Neutrophil (primary cell): ENCODE results near the gene CAMTA1.

Experiments used
- H3K27ac ChIP-seq: fragments of 200-600 bp; sonication (generic); 2 replicates; pipeline ENCODE4 v1.5.1; 2016; ENCODE audit warnings: mild to moderate bottlenecking, moderate library complexity
- H3K27me3 ChIP-seq: fragments of 200-600 bp; sonication (generic); 2 replicates; pipeline ENCODE4 v1.6.0; 2016; ENCODE audit warnings: mild to moderate bottlenecking
- H3K36me3 ChIP-seq: fragments of 200-600 bp; sonication (generic); 2 replicates; pipeline ENCODE4 v1.5.1; 2017
- H3K4me1 ChIP-seq, 2 experiments: fragments of 200-600 bp in 1 of 2; sonication (generic) in 1 of 2; 1 replicate in 1 of 2; 2 replicates in 1 of 2; pipeline versions ENCODE4 v1.5.1 to v1.6.1; 2013 to 2016; ENCODE audit warnings: low read depth in 1 of 2, low read length in 1 of 2, mild to moderate bottlenecking in 1 of 2, moderate library complexity in 1 of 2; ENCODE audit not compliant: control insufficient read depth in 1 of 2, insufficient read depth in 1 of 2
- H3K4me3 ChIP-seq, 2 experiments: fragments of 200-600 bp in 1 of 2; sonication (generic) in 1 of 2; 1 replicate in 1 of 2; 2 replicates in 1 of 2; pipeline ENCODE4 v1.5.1; 2013 to 2016; ENCODE audit warnings: low read depth in 1 of 2, low read length in 1 of 2, mild to moderate bottlenecking in 1 of 2, moderate library complexity in 1 of 2
- H3K9me3 ChIP-seq: fragments of 200-600 bp; sonication (generic); 2 replicates; pipeline ENCODE4 v1.5.1; 2016
- CTCF ChIP-seq: fragments of 200-600 bp; sonication (generic); IDR thresholded peaks from 2 replicates; pipeline ENCODE4 v1.5.1; 2016; ENCODE audit warnings: antibody characterized with exemption

The CAMTA1 gene

DNA sequence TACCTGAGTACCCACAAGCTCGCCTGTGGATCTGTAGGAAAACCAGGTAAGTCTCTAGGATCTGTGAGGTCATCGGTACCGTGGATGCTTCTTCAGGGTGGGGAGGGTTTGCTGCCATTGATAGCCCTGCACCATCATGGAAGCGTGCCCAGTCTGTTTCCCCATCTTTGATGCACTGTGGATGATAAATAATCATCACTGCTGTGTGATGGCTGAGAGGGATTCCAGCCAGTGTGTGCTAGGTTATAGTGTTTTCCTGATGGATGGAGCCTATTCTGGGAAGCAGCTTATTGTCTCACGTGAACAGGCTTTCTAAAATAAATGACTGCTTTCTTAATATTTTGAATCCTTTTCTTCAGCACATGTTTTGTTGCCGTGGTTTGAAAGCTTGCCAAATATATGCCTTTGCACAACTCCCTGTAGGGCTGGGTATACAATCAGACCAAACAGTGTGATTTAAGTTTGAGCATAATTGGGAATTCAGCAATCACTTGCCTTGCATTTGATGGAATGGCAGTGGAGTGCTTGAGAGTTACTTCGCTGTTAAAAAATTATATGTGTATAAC is 113.8 kb downstream of the CAMTA1 start:
- no peaks in the 10 kb centered on the region for H3K9me3 ChIP-seq
- H3K4me1 ChIP-seq = no peaks in the 10 kb centered on the region
- no peaks in the 10 kb centered on the region for H3K36me3 ChIP-seq
- TF ChIP-seq CTCF = no peak
- no peaks in the 10 kb centered on the region for H3K27me3 ChIP-seq
- H3K27ac ChIP-seq = no peak overlapping the region
- H3K4me3 ChIP-seq = no peak overlapping the region

DNA sequence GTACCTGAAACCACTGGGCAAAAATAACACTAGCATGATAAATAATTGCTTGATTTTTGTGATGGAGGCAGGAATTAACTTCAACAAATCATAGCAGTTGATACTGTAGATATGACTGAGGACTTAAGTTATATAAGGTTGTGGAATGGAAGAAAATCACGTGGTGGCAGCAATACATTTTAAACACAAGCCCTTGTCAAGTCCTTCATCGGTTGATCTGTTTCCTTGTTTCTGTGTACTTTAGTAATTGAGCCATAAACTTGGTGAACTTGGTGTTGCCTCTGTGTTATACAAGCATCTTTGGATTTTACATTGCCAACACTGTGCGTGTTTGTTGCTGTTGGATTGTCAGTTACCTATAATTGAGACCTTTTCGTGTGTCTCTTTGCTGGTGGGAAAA is 114.4 kb downstream of the CAMTA1 start:
- H3K4me3 ChIP-seq = no peak overlapping the region
- no peaks in the 10 kb centered on the region for H3K36me3 ChIP-seq
- H3K4me1 ChIP-seq = no peaks in the 10 kb centered on the region
- H3K27ac ChIP-seq = no peak overlapping the region
- no peaks in the 10 kb centered on the region for H3K27me3 ChIP-seq
- no peaks in the 10 kb centered on the region for H3K9me3 ChIP-seq
- TF ChIP-seq CTCF = no peak

- H3K36me3 ChIP-seq = no peaks in the 10 kb centered on the region
- H3K4me3 ChIP-seq = no peak overlapping the region
- H3K9me3 ChIP-seq = no peaks in the 10 kb centered on the region
- H3K27ac ChIP-seq = no peak overlapping the region
- no peaks in the 10 kb centered on the region for H3K4me1 ChIP-seq
- TF ChIP-seq CTCF = no peak
- H3K27me3 ChIP-seq = peaks cover 12% of the 10 kb centered on the region
These were observed 116.9 kb downstream of the CAMTA1 start for GRCh38 chr1:6902153-6902552.

DNA sequence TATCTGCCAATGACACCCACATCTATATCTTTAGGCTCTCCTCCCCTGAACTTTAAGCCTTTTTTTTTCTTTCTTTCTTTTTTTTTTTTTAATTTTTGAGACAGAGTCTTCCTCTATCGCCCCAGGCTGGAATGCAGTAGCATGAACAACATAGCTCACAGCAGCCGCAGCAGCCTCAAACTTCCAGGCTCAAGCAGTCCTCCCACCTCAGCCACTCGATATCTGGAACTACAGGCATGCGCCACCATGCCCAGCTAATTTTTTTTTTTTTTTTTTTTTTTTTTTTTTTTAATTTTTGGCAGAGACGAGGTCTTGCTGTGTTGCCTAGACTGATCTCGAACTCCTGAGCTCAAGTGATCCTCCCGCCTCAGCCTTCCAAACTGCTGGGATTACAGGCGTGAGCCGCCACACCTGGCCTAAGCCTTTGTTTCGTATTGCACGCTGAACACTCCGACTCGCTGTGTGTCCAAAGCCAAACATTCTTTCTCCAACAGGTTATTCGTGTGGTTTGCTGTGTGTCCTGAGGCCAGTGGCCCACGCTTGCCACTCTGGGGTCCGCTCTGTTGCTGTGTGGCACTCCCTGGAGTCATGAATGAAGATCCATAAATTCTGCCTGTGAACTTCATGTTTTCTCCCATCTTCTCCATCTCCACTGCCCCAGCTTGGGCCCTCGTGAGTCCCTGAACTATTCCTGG is 119.4 kb downstream of the CAMTA1 start:
- Histone ChIP-seq H3K4me3 (no peak overlapping the region), H3K9me3 (no peaks in the 10 kb centered on the region), H3K27me3 (peaks cover 19% of the 10 kb centered on the region), H3K4me1 (no peaks in the 10 kb centered on the region), H3K36me3 (no peaks in the 10 kb centered on the region), H3K27ac (no peak overlapping the region)
- no peak for TF ChIP-seq CTCF

DNA sequence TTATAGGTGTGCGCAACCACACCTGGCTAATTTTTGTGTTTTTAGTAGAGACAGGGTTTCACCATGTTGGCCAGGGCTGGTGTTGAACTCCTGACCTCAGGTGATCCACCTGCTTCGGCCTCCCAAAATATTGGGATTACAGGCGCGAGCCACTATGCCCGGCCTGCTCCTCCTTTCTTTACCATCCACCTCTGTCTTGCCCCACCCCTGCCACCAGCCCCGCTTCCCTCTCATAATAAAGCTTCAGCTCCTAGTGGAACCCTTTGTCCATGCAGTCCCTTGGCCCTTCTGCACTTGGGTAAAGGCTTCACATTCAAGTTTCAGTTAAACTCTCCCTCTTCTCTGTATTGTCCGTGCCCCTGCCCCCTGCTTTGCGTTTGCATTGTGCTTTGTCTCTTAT is 120.1 kb downstream of the CAMTA1 start:
- Histone ChIP-seq H3K27ac (no peak overlapping the region), H3K4me3 (no peak overlapping the region), H3K4me1 (no peaks in the 10 kb centered on the region), H3K9me3 (no peaks in the 10 kb centered on the region), H3K36me3 (no peaks in the 10 kb centered on the region), H3K27me3 (peaks cover 19% of the 10 kb centered on the region)
- TF ChIP-seq CTCF = no peak
